G401 (cell line): ENCODE measurements around the gene PODXL2. TPM values are rescaled to one million over a fixed set of nuclear protein-coding genes. Genes with fewer than 3 reads are reported as not detected.

Source experiments
- DNase-seq: peaks from one replicate; pipeline ENCODE4 v3.0.0-alpha.2; 2015; ENCODE audit warnings: low spot score
- in situ Hi-C: cut with HindIII; loops from 2 replicates; pipeline ENCODE4 v1.10.0; 2016; ENCODE audit warnings: low sequenced_read_pairs, mixed read lengths
- total RNA-seq: library from RNA; depleted of rRNA; stranded (reverse); fragments of >200 nt; shearing (Covaris generic); gene quantifications from 2 replicates; pipeline ENCODE4 v1.2.3, GENCODE V29; 2014

The PODXL2 gene
- total RNA-seq, 1 experiment from 2014 or later, result 66.7 TPM

DNA sequence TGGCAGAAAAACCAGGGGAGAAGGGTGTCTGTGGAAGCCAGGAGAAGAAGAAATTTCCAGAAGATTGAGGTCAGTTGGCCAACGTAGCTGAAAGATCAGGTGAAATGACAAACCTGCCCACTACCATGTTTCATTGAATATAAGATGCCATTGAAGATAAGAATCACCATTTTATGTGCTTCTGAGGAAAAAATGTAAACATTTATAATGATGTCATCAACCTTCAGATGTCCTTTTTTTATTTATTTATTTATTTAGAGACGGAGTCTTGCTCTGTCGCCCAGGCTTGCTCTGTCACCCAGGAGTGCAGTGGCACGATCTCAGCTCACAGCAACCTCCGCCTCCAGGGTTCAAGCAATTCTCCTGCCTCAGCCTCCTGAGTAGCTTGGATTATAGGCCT is 4.9 kb upstream of the PODXL2 start:
- in situ Hi-C loops, result no loop called here
- no peak for DNase-seq

- in situ Hi-C loops, result no loop called here
- no peak for DNase-seq
Measured at GRCh38 chr3:127625821-127626220, 3.2 kb upstream of the PODXL2 start.

GRCh38 chr3:127628426-127628787 is 578 bp upstream of the PODXL2 start:
- DNase-seq, result peak; percentile 33
- in situ Hi-C loops, result no loop called here

DNA sequence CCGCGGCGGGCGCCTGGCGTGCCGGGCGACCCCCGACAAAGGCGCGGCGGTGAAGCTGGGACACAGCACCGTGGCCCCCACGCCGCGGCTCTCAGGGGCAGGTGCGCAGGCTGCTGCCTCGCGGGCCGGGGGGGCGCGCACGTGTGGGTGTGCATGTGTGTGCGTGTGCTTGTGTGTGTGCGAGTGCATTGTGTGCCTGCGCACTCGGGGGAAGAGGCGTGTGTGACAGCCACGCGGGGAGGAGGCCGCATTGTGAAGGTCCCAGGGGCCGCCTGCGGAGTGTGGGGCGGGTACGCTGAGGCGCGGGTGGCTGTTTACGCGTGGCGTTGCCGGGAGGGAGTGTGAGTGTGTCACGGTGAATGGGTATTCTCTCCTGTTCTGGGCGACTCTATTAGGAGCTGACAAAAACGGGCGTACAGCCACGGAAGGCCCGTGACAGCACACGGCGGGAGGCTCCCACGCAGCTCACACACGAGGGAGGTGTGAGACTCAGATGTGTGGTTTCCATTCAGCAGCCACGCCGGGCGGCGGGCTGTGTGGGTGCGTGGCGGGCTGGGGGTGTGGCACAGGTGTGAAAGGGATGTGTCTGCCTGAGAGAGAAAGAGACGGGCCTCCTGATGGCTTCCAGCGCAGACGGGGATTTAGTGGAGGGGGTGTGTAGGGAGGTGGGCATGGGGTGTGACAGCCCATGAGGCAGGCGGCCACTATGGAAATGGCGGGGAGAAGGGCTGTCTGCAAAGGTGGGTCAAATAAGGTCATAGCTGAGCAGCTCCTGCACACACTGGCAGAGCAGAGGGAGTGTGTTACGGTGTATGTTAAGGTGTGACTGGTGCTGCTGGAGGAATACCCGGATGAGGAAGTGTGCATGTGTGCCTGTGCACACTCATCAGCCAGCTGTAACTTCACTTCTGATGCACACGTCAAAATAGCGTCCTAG is 750 bp downstream of the PODXL2 start:
- in situ Hi-C loops, result no loop called here
- DNase-seq, result peak; percentile 35

GRCh38 chr3:127630811-127631714 is 2.1 kb downstream of the PODXL2 start:
- in situ Hi-C loops, result no loop called here
- DNase-seq, result peak; percentile 40

DNA sequence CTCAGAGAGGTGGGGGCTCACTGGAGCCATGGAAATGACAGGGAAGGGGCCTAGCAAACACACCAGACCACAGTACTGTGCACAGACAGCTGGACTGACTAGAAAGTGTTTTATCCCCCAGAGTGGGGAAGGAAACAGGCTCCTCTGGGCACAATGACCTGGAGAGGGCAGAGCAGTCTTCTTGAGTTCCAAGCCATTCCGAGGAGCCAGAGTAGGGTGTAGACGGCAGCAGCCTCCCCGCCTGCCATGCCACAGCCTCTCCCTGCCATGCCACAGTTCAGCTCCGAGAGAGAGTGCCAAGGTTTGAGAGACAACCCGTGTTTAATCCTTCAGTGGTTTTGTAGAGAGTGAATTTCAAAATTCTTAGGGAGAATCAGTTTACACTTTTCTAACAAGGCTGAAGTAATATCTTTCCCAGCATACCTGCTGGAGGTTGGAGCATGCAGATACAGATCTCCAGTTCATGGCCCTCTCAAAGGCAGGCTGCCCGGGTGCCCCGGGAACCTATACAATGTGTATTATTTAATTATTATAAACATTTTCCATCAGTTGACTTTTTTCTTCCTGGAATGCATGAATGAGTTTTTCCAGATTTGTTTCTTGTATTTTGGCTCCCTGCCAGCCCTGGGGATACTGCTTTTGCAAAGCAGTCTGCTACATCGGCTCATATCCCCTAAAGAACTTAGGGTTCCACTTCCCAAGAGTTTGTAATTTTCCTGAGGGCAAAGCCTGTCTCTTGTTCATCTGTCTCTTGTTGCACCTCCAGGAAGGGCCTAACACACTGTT is 3.2 kb downstream of the PODXL2 start:
- in situ Hi-C loops, result no loop called here
- DNase-seq, result peak; percentile 62

DNA sequence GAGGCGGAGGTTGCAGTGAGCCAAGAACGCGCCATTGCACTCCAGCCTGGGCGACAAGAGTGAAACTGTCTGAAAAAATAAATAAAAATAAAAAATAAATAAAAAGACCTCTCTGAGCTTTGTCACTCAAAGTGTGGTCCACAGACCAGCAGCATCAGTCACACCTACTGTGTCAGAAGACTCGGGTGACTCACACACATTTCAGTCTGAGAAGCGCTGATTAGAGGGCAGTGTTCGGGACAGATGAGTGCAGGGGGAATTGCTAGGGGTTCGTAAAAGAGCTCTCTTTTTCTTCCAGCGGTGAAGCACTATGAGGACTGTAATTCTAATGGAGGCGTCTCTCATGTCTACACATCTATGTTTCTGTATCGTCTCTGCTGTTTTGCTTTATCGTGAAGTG is 5.7 kb downstream of the PODXL2 start:
- no peak for DNase-seq
- in situ Hi-C loops, result no loop called here

GRCh38 chr3:127637546-127637945 is 8.6 kb downstream of the PODXL2 start:
- in situ Hi-C loops, result no loop called here
- no peak for DNase-seq

DNA sequence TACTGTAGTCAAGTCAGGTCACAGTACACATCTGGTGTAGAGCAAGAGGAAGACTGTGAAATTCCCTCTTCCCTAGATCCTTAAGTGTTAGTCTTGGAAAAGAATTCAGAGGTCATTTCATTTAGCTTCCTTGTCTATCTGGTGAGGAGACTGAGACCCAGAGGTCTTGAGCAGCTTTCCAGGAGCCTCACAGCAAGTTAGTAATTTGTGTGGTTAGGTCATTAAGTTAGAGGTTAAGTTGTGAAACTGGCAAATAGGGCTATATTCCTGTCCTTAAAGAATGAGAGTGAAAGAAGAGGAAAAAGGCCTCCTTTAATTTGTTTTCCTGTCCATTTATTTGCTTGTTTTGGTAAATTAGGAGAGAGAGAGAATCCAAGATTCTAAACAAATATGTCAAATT is 9.0 kb downstream of the PODXL2 start:
- DNase-seq, result no peak
- in situ Hi-C loops, result no loop called here

GRCh38 chr3:127639173-127640041 is 10.4 kb downstream of the PODXL2 start:
- peak; percentile 61 for DNase-seq
- in situ Hi-C loops, result no loop called here

DNA sequence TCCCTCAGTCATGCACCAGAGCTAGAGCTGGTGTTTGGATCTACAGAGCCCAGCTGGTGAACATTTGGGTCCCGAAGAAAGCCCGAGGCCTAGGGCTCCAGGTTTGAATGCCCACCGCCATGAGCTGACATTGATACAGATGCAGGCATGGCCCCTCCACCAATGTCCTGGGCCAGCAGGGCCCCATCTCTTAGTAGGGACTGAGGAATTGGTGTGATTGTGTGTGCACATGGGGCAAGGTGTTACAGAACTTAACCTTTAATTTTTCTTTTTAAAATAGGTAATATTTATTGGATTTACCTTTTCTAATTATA is 11.0 kb downstream of the PODXL2 start:
- in situ Hi-C loops, result no loop called here
- DNase-seq, result no peak

DNA sequence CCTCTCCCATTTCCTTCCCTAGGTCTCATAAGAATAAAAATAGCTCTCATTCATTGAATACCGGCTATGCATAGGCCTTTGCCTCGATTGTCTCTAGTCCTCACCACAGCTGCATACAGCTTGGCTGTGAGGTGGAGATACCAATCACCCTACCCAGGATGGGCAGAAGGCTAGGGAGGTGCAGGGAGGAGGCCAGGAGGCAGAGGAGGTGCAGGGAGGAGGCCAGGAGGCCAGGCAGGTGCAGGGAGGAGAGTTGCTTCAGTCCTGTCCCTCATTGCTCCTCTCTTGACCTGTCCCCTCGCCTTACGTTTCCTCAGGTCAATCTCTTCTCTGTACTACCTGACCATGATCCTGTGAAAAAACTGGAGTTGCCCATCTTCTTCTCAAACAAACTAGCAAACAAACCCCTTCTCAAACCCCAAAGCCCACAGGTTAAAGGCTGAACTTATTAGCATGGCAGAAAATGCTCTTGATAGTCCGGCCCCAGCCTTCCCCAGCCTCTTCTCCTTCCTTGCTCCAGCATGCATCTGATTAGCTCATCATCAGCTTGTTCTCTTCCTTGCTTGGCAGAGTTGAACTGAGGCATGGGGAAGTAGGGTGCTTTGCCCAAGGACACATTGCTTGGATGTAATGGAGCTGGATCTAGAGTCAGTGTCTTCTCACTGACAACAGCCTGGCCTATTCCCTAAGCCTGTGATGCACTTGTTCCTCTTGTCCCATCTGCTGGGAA is 15.8 kb downstream of the PODXL2 start:
- in situ Hi-C loops, result no loop called here
- DNase-seq, result no peak

DNA sequence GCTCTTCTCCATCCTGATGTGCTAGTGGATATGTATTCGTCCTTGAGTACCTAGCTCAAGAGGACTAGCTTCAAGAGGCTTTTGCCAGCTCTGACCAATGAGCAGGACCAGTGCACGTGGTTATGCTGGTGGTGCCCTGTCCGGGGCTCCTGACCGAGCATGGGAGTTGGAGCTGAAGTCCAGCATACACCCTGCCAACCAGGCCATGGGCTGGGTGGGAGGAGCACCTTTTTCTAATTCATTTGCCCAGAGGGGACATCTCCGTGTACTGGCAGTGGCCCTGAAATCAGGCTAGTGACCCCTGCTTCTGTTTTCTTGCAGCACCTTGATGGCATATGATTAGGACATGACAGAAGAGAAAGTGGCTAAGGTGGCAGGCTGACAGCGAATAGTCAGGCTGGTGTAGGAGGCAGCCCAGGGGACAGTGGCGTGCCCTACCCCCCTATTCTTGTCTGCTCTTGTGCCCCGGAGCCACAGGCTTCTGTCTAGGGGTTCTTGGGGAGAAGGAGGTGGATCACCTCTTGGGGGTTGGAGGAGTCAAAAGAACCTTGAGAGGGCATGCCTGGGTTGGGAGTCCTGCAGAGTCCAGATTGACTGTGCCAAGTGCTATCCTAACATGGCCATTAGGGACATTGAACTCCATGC is 16.5 kb downstream of the PODXL2 start:
- DNase-seq, result no peak
- in situ Hi-C loops, result no loop called here

DNA sequence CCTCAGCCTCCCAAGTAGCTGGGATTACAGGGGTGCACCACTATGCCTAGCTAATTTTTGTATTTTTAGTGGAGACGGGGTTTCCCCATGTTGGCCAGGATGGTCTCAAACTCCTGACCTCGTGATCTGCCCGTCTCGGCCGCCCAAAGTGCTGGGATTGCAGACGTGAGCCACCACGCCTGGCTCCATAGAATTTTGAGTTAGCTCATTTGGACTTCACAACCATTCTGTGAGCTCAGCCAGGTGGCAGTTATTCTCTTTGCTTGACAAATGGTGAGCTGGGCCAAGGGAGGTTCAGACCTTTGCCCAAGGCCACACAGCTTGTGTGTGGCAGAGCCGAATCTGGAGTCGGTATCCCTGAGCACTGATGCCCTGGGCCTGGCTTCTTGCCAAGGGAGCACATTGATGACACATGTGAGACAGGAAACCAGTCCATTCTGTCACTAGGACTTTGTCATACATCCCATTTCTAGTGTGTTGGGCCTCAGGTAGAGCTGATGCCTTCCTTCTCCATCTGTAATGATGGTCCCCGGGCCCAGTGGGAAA is 17.6 kb downstream of the PODXL2 start:
- in situ Hi-C loops, result no loop called here
- DNase-seq, result peak; percentile 50

GRCh38 chr3:127647166-127647844 is 18.3 kb downstream of the PODXL2 start:
- in situ Hi-C loops, result no loop called here
- DNase-seq, result no peak

DNA sequence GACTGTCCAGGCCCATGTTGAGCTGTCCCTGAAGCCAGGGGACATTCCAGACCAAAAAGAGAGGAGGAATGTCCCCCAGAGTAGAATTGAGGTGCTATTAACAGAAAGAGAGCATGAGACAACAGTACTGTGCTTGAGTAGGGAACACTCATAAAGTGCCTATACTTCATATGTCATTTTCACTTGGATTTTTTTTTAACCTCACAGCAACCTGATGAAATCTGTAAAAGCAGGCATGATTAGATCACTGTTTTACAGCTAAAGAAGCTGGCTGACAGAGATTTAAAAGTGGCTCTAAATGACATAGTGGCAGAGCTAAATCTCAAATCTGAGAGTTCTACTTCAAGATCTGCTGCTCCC is 18.8 kb downstream of the PODXL2 start:
- DNase-seq, result no peak
- in situ Hi-C loops, result no loop called here

DNA sequence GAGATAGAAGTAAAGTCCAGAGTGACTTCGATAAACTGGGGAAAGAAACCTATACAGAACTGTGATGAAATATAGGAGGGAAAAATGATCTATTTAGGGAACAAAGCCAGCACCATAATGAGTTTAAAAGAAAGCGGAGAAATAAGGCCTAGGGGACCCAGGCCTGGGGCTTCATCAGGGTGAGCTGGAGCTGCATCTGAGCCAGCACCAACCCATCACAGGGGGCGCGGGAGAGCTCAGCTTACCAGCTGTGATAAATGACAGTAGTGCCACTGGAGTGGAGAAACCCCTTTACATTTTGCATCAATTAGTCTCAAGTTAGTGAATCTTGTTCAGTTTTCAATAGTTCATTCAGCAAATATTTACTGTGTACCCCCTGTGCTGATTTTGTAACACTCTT is 21.3 kb downstream of the PODXL2 start:
- in situ Hi-C loops, result no loop called here
- DNase-seq, result no peak
